HEK293 (cell line): ENCODE measurements around the gene IDI1.

Experiments used
- CTCF ChIA-PET: fragments of 350-600 bp; formaldehyde crosslinking; extraction: SDS; loops from one replicate; lab custom pipeline; 2021; ENCODE audit warnings: antibody characterized with exemption; lab: Yijun Ruan, JAX
- POLR2A ChIA-PET: fragments of 300-600 bp; formaldehyde crosslinking; extraction: SDS; loops from one replicate; lab custom pipeline; 2020; ENCODE audit warnings: antibody characterized with exemption, inconsistent platforms; lab: Yijun Ruan, JAX
- H3K27ac ChIP-seq: fragments of 200-500 bp; sonication (Bioruptor generic); 2 replicates; pipeline ENCODE4 v1.5.1; 2014; ENCODE audit warnings: low read depth, low read length, control low read depth, inconsistent platforms; ENCODE audit errors: extremely low read depth
- H3K36me3 ChIP-seq, 2 experiments: fragments of 200-500 bp in 1 of 2; sonication (Bioruptor generic) in 1 of 2; 1 replicate in 1 of 2; 2 replicates in 1 of 2; pipeline ENCODE4 v1.5.1; 2014 to 2017; ENCODE audit warnings: inconsistent platforms in 2 of 2, low read length in 2 of 2; ENCODE audit not compliant: control insufficient read depth in 2 of 2, insufficient read depth in 1 of 2
- H3K4me1 ChIP-seq: fragments of 200-500 bp; sonication (Bioruptor generic); 2 replicates; pipeline ENCODE4 v1.5.1; 2014; ENCODE audit warnings: mild to moderate bottlenecking, low read length, inconsistent platforms; ENCODE audit not compliant: control insufficient read depth, insufficient read depth
- H3K4me3 ChIP-seq: 2 replicates; pipeline ENCODE4 v1.5.1; 2011; ENCODE audit warnings: low read depth, mild to moderate bottlenecking, control low read depth, low read length, moderate library complexity
- H3K9me3 ChIP-seq: fragments of 200-500 bp; sonication (Bioruptor generic); 2 replicates; pipeline ENCODE4 v1.5.1; 2014; ENCODE audit warnings: low read depth, low read length, inconsistent platforms; ENCODE audit not compliant: control insufficient read depth, insufficient read depth
- GLI2 ChIP-seq: fragments of 450-650 bp; formaldehyde crosslinking; IDR thresholded peaks from 2 replicates; pipeline ENCODE4; 2017; ENCODE audit warnings: missing biosample characterization, missing genetic modification characterization, low read depth, borderline replicate concordance
- KLF10 ChIP-seq: fragments of 450-650 bp; IDR thresholded peaks from 2 replicates; pipeline ENCODE4 v1.5.1; 2018; ENCODE audit warnings: missing biosample characterization, mild to moderate bottlenecking, missing genetic modification characterization
- RBAK ChIP-seq: fragments of 450-650 bp; formaldehyde crosslinking; IDR thresholded peaks from 2 replicates; pipeline ENCODE4 v1.5.1; 2016; ENCODE audit warnings: missing biosample characterization, missing genetic modification characterization
- ZNF121 ChIP-seq: fragments of 450-650 bp; formaldehyde crosslinking; IDR thresholded peaks from 2 replicates; pipeline ENCODE4 v1.5.1; 2016; ENCODE audit warnings: missing biosample characterization, missing genetic modification characterization
- ZNF138 ChIP-seq: fragments of 450-650 bp; formaldehyde crosslinking; IDR thresholded peaks from 2 replicates; pipeline ENCODE4 v1.5.1; 2016; ENCODE audit warnings: missing biosample characterization, missing genetic modification characterization, borderline replicate concordance
- ZNF184 ChIP-seq: fragments of 450-650 bp; IDR thresholded peaks from 2 replicates; pipeline ENCODE4 v1.5.1; 2018; ENCODE audit warnings: missing biosample characterization, mild to moderate bottlenecking, missing genetic modification characterization
- ZNF202 ChIP-seq: fragments of 450-650 bp; formaldehyde crosslinking; IDR thresholded peaks from 2 replicates; pipeline ENCODE4 v1.5.1; 2016; ENCODE audit warnings: missing biosample characterization, missing genetic modification characterization, borderline replicate concordance
- ZNF302 ChIP-seq: fragments of 450-650 bp; formaldehyde crosslinking; IDR thresholded peaks from 2 replicates; pipeline ENCODE4 v1.5.1; 2016; ENCODE audit warnings: missing biosample characterization, missing genetic modification characterization, low read depth
- ZNF354C ChIP-seq: fragments of 450-650 bp; formaldehyde crosslinking; IDR thresholded peaks from 2 replicates; pipeline ENCODE4 v1.5.1; 2016; ENCODE audit warnings: missing biosample characterization, missing genetic modification characterization, low read depth, borderline replicate concordance
- ZNF391 ChIP-seq: fragments of 450-650 bp; formaldehyde crosslinking; IDR thresholded peaks from 2 replicates; pipeline ENCODE4 v1.5.1; 2016; ENCODE audit warnings: low read depth, missing biosample characterization, missing genetic modification characterization, borderline replicate concordance
- ZNF473 ChIP-seq: fragments of 450-650 bp; formaldehyde crosslinking; IDR thresholded peaks from 2 replicates; pipeline ENCODE4 v1.5.1; 2017; ENCODE audit warnings: missing biosample characterization, missing genetic modification characterization
- ZNF510 ChIP-seq: fragments of 450-650 bp; formaldehyde crosslinking; IDR thresholded peaks from 2 replicates; pipeline ENCODE4 v1.5.1; 2018; ENCODE audit warnings: mild to moderate bottlenecking, missing genetic modification characterization, missing biosample characterization; ENCODE audit not compliant: insufficient replicate concordance
- ZNF529 ChIP-seq: fragments of 450-650 bp; formaldehyde crosslinking; IDR thresholded peaks from 2 replicates; pipeline ENCODE4 v1.5.1; 2017; ENCODE audit warnings: missing genetic modification characterization, missing biosample characterization; ENCODE audit not compliant: insufficient replicate concordance
- ZNF530 ChIP-seq: fragments of 450-650 bp; formaldehyde crosslinking; IDR thresholded peaks from 2 replicates; pipeline ENCODE4 v1.5.1; 2016; ENCODE audit warnings: low read depth, missing biosample characterization, missing genetic modification characterization
- ZNF544 ChIP-seq: fragments of 450-650 bp; formaldehyde crosslinking; IDR thresholded peaks from 2 replicates; pipeline ENCODE4 v1.5.0; 2017; ENCODE audit warnings: missing biosample characterization, missing genetic modification characterization
- ZNF555 ChIP-seq: fragments of 450-650 bp; formaldehyde crosslinking; conservative IDR thresholded peaks from 2 replicates; pipeline ENCODE4 v1.5.1; 2017; ENCODE audit warnings: missing biosample characterization, mild to moderate bottlenecking, missing genetic modification characterization, inconsistent platforms
- ZNF785 ChIP-seq: fragments of 450-650 bp; formaldehyde crosslinking; IDR thresholded peaks from 2 replicates; pipeline ENCODE4 v1.5.1; 2016; ENCODE audit warnings: missing biosample characterization, missing genetic modification characterization
- ZNF837 ChIP-seq: fragments of 450-650 bp; formaldehyde crosslinking; IDR thresholded peaks from 2 replicates; pipeline ENCODE4 v1.5.1; 2016; ENCODE audit warnings: missing biosample characterization, missing genetic modification characterization
- ZSCAN30 ChIP-seq: fragments of 450-650 bp; IDR thresholded peaks from 2 replicates; pipeline ENCODE4 v1.5.1; 2018; ENCODE audit warnings: missing biosample characterization, mild to moderate bottlenecking, missing genetic modification characterization, moderate library complexity
- TF ChIP-seq, protein P1 (sequence below): fragments of 450-650 bp; formaldehyde crosslinking; IDR thresholded peaks from 2 replicates; pipeline ENCODE4 v1.5.1; 2016; ENCODE audit warnings: missing biosample characterization, missing genetic modification characterization, borderline replicate concordance
- TF ChIP-seq, protein P2 (sequence below): IDR thresholded peaks from 2 replicates; pipeline ENCODE4 v1.6.1; 2011; ENCODE audit warnings: mild to moderate bottlenecking, low read depth, low read length, borderline replicate concordance
- TF ChIP-seq, protein P3 (sequence below): fragments of 450-650 bp; formaldehyde crosslinking; IDR thresholded peaks from 2 replicates; pipeline ENCODE4 v1.5.1; 2016; ENCODE audit warnings: missing biosample characterization, missing genetic modification characterization, borderline replicate concordance

Gene IDI1

DNA sequence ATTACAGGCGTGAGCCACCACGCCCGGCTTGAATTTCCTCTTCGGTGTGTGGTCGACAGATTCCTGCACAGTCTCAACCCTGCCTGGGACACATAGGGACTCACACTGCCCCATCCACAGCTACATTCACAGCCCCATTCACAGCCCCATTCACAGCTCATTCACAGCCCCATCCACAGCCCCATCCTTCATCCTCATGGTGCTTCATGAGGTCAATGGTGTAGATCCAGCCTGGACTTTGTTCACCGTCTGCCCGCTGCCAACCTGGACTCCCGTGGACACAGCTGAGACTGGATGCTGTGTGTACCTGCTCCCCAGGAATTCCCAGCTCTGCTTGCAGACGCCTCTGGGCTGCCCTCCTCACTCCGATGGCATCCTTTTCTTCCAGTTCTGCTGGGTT lies 28.5 kb downstream of the IDI1 start:
- POLR2A ChIA-PET = interaction anchor here (2.1 kb wide), 1 partner anchor 28 kb away, joined by 4 read pairs; the partner anchor contains the start of gene IDI1
- peaks cover 14 to 47% of the 10 kb centered on the region in 2 experiments for H3K36me3 ChIP-seq
- H3K4me3 ChIP-seq = no peak overlapping the region
- TF ChIP-seq ZNF302 (tag by site-specific recombination) (no peak), ZNF530 (tag by site-specific recombination) (no peak), ZNF391 (tag by site-specific recombination) (no peak), ZNF121 (tag by site-specific recombination) (no peak), ZNF785 (no peak)
- no peaks in the 10 kb centered on the region for H3K4me1 ChIP-seq
- no peaks in the 10 kb centered on the region for H3K9me3 ChIP-seq
- H3K27ac ChIP-seq = no peak overlapping the region
- CTCF ChIA-PET = no interaction called here

DNA sequence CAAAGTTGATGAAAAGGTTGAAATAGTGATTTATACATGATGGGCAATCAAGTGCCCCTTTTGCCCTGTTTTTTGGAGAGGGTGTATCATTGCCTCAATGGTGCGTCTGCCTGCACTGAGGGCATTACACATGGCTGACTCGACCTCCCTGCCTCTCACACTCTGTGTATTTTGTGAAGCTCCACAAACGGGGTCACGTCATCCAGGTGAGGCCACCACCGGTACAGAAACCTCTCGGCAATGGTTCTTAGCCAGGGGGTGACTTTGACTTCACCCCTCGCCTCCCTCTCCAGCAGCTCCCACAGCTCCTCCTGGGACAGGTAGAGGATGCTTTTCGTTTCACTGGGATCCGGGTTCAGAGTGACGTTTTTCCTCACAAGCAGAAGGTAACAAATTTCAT lies 29.6 kb downstream of the IDI1 start:
- TF ChIP-seq ZNF354C (tag by site-specific recombination) (no peak), ZNF138 (no peak), ZNF473 (tag by site-specific recombination) (no peak), GLI2 (tag by site-specific recombination) (no peak), KLF10 (tag by site-specific recombination) (no peak), ZNF544 (tag by site-specific recombination) (no peak), ZSCAN30 (tag by site-specific recombination) (no peak), ZNF510 (tag by site-specific recombination) (no peak), ZNF202 (no peak), ZNF555 (tag by site-specific recombination) (no peak), ZNF184 (tag by site-specific recombination) (no peak), ZNF837 (tag by site-specific recombination) (no peak), RBAK (tag by site-specific recombination) (no peak), ZNF529 (tag by site-specific recombination) (no peak)
- TF ChIP-seq, protein P1, sequence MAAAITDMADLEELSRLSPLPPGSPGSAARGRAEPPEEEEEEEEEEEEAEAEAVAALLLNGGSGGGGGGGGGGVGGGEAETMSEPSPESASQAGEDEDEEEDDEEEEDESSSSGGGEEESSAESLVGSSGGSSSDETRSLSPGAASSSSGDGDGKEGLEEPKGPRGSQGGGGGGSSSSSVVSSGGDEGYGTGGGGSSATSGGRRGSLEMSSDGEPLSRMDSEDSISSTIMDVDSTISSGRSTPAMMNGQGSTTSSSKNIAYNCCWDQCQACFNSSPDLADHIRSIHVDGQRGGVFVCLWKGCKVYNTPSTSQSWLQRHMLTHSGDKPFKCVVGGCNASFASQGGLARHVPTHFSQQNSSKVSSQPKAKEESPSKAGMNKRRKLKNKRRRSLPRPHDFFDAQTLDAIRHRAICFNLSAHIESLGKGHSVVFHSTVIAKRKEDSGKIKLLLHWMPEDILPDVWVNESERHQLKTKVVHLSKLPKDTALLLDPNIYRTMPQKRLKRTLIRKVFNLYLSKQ (tag by site-specific recombination) = no peak
- TF ChIP-seq, protein P2, sequence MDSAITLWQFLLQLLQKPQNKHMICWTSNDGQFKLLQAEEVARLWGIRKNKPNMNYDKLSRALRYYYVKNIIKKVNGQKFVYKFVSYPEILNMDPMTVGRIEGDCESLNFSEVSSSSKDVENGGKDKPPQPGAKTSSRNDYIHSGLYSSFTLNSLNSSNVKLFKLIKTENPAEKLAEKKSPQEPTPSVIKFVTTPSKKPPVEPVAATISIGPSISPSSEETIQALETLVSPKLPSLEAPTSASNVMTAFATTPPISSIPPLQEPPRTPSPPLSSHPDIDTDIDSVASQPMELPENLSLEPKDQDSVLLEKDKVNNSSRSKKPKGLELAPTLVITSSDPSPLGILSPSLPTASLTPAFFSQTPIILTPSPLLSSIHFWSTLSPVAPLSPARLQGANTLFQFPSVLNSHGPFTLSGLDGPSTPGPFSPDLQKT = no peak
- TF ChIP-seq, protein P3, sequence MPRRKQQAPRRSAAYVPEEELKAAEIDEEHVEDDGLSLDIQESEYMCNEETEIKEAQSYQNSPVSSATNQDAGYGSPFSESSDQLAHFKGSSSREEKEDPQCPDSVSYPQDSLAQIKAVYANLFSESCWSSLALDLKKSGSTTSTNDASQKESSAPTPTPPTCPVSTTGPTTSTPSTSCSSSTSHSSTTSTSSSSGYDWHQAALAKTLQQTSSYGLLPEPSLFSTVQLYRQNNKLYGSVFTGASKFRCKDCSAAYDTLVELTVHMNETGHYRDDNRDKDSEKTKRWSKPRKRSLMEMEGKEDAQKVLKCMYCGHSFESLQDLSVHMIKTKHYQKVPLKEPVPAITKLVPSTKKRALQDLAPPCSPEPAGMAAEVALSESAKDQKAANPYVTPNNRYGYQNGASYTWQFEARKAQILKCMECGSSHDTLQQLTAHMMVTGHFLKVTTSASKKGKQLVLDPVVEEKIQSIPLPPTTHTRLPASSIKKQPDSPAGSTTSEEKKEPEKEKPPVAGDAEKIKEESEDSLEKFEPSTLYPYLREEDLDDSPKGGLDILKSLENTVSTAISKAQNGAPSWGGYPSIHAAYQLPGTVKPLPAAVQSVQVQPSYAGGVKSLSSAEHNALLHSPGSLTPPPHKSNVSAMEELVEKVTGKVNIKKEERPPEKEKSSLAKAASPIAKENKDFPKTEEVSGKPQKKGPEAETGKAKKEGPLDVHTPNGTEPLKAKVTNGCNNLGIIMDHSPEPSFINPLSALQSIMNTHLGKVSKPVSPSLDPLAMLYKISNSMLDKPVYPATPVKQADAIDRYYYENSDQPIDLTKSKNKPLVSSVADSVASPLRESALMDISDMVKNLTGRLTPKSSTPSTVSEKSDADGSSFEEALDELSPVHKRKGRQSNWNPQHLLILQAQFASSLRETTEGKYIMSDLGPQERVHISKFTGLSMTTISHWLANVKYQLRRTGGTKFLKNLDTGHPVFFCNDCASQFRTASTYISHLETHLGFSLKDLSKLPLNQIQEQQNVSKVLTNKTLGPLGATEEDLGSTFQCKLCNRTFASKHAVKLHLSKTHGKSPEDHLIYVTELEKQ (tag by site-specific recombination) = no peak
- H3K36me3 ChIP-seq = peaks cover 19 to 56% of the 10 kb centered on the region in 2 experiments
- ChIA-PET CTCF (no interaction called here), POLR2A (interaction anchor here (2.1 kb wide), 1 partner anchor 30 kb away, joined by 4 read pairs; the partner anchor contains the start of gene IDI1)
- no peaks in the 10 kb centered on the region for H3K9me3 ChIP-seq
- no peak overlapping the region for H3K27ac ChIP-seq
- no peaks in the 10 kb centered on the region for H3K4me1 ChIP-seq
- H3K4me3 ChIP-seq = no peak overlapping the region
